ENCODE results near the gene HS6ST2.

Gene HS6ST2

DNA sequence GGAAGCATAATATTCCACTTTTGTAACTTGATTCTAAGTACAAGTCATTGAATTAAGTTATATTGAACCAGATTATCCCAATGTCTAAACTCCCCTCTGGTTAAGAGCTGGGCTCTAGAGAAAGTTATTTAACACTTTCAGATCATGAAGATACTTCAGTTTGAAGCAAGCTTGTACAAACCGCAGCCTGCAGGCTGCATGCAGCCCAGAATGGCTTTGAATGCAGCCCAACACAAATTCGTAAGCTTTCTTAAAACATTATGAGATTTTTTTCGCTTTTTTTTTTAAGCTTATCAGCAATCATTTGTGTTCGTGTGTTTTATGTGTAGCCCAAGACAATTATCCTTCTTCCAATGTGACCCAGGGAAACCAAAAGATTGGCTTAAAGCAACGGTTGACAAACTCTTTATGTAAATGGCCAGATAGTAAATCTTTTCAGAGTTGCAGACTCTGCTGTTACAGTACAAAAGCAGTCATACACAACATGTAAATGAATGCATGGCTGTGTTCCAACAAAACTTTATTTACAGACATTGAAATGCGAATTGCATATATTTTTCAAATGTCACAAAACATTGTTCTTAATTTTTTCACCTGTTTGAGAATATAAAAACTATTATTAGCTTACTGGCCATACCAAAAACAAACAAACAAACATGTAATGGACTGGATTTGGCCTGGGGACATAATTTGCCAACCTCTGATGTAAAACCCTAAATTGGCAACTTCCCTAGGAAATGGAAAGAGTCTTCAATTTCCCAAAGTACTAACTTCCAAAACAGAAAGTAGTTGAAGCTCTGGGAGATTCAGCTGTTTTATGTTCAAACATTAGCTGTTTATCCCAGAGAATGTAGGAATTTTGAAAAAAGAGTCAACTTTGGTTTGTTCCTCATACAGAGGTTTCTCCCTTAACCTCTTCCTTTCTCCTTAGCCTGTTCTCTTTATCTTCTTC lies 268.5 kb downstream of the HS6ST2 start:
- Histone ChIP-seq H3K36me3 (replicated peaks; ENCODE audit: insufficient read depth, low read length) (no peaks in the 10 kb centered on the region), H3K9me2 (replicated peaks; ENCODE audit: insufficient read depth, low read length) (no peaks in the 10 kb centered on the region), H3F3A (ENCODE audit: insufficient read depth, low read length) (no peaks in the 10 kb centered on the region), H4K20me1 (ENCODE audit: insufficient read depth, low read length) (no peaks in the 10 kb centered on the region), H3K9ac (ENCODE audit: low read length) (no peak overlapping the region), H3K27me3 (replicated peaks; ENCODE audit: insufficient read depth, low read length) (no peaks in the 10 kb centered on the region), H3K27ac (ENCODE audit: low read length) (no peak overlapping the region), H2AFZ (ENCODE audit: low read length) (no peak overlapping the region), H3K9me3 (replicated peaks; ENCODE audit: insufficient read depth, low read length) (no peaks in the 10 kb centered on the region), H3K4me1 (ENCODE audit: low read length) (no peaks in the 10 kb centered on the region), H3K4me2 (ENCODE audit: low read depth, low read length) (no peak overlapping the region), H3K4me3 (ENCODE audit: low read length) (no peak overlapping the region), H3K79me2 (ENCODE audit: low read length) (no peaks in the 10 kb centered on the region)
- TF ChIP-seq, protein P1, sequence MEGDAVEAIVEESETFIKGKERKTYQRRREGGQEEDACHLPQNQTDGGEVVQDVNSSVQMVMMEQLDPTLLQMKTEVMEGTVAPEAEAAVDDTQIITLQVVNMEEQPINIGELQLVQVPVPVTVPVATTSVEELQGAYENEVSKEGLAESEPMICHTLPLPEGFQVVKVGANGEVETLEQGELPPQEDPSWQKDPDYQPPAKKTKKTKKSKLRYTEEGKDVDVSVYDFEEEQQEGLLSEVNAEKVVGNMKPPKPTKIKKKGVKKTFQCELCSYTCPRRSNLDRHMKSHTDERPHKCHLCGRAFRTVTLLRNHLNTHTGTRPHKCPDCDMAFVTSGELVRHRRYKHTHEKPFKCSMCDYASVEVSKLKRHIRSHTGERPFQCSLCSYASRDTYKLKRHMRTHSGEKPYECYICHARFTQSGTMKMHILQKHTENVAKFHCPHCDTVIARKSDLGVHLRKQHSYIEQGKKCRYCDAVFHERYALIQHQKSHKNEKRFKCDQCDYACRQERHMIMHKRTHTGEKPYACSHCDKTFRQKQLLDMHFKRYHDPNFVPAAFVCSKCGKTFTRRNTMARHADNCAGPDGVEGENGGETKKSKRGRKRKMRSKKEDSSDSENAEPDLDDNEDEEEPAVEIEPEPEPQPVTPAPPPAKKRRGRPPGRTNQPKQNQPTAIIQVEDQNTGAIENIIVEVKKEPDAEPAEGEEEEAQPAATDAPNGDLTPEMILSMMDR (IDR thresholded peaks at IDR 0.05; ENCODE audit: low read length), result no peak
- no peak for TF ChIP-seq EZH2 (optimal IDR thresholded peaks at IDR 0.05; ENCODE audit: low read depth, low read length)
- no peak for TF ChIP-seq EZH2phosphoT487 (IDR thresholded peaks at IDR 0.05; ENCODE audit: low read length)
- DNase-seq, result no peak

DNA sequence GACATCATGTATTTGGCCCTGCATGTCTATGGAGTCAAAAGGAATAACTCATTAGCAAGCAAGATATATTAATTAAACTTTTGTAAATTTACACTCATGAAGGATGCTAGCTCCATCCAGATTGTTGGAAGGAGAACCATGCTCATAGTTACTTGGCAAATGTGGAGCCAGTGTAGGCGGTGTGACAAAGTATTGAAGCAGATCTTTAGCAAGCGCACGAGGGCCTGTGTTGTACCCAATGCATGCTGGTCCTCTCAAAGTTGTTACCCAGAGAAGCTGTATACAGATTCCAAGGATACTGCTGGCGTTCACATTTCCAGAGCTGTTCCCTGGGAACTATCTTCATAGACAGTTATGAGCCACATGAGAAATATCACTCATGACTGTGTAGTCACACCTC lies 273.2 kb downstream of the HS6ST2 start:
- Histone ChIP-seq H3K4me3 (ENCODE audit: low read length) (no peak overlapping the region), H3K4me1 (ENCODE audit: low read length) (no peaks in the 10 kb centered on the region), H3K9me2 (replicated peaks; ENCODE audit: insufficient read depth, low read length) (no peaks in the 10 kb centered on the region), H4K20me1 (ENCODE audit: insufficient read depth, low read length) (no peaks in the 10 kb centered on the region), H3K27me3 (replicated peaks; ENCODE audit: insufficient read depth, low read length) (no peaks in the 10 kb centered on the region), H3K36me3 (replicated peaks; ENCODE audit: insufficient read depth, low read length) (no peaks in the 10 kb centered on the region), H3K4me2 (ENCODE audit: low read depth, low read length) (no peak overlapping the region), H3K9ac (ENCODE audit: low read length) (no peak overlapping the region), H3K9me3 (replicated peaks; ENCODE audit: insufficient read depth, low read length) (no peaks in the 10 kb centered on the region), H3K79me2 (ENCODE audit: low read length) (no peaks in the 10 kb centered on the region), H3F3A (ENCODE audit: insufficient read depth, low read length) (no peaks in the 10 kb centered on the region), H2AFZ (ENCODE audit: low read length) (no peak overlapping the region), H3K27ac (ENCODE audit: low read length) (no peak overlapping the region)
- no peak for DNase-seq
- TF ChIP-seq, protein P1 (IDR thresholded peaks at IDR 0.05; ENCODE audit: low read length), result no peak
- no peak for TF ChIP-seq EZH2phosphoT487 (IDR thresholded peaks at IDR 0.05; ENCODE audit: low read length)
- no peak for TF ChIP-seq EZH2 (optimal IDR thresholded peaks at IDR 0.05; ENCODE audit: low read depth, low read length)

DNA sequence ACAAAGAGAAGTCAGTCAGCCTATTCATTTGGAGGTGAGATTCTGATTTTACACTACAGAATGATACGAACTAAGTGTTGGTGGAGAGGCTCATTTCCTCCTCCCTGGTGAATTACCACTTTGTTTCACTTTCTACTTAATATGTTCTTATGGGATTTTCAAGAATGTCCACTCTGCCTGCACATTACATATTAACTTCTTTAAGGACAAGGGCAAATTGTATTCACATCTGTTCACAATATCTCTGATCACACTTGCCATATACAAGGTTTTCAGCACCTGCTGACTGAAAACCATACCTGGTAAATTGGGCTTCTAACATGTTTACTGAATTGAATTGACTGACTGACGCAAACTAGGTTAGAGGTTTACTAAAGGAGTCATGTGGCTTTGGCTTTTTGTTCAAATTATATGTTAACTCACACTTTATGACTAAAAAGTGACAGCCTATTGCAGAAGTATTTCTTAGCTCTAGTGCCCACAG lies 281.2 kb downstream of the HS6ST2 start:
- Histone ChIP-seq H3F3A (ENCODE audit: insufficient read depth, low read length) (no peaks in the 10 kb centered on the region), H3K9ac (ENCODE audit: low read length) (no peak overlapping the region), H3K4me3 (ENCODE audit: low read length) (no peak overlapping the region), H3K36me3 (replicated peaks; ENCODE audit: insufficient read depth, low read length) (no peaks in the 10 kb centered on the region), H3K4me1 (ENCODE audit: low read length) (no peaks in the 10 kb centered on the region), H4K20me1 (ENCODE audit: insufficient read depth, low read length) (no peaks in the 10 kb centered on the region), H3K27me3 (replicated peaks; ENCODE audit: insufficient read depth, low read length) (no peaks in the 10 kb centered on the region), H2AFZ (ENCODE audit: low read length) (no peak overlapping the region), H3K4me2 (ENCODE audit: low read depth, low read length) (peak overlapping the region; percentile 25; the same call in 1 of the 2 replicates), H3K9me2 (replicated peaks; ENCODE audit: insufficient read depth, low read length) (no peaks in the 10 kb centered on the region), H3K9me3 (replicated peaks; ENCODE audit: insufficient read depth, low read length) (no peaks in the 10 kb centered on the region), H3K27ac (ENCODE audit: low read length) (no peak overlapping the region), H3K79me2 (ENCODE audit: low read length) (no peaks in the 10 kb centered on the region)
- DNase-seq, result no peak
- no peak for TF ChIP-seq EZH2phosphoT487 (IDR thresholded peaks at IDR 0.05; ENCODE audit: low read length)
- TF ChIP-seq, protein P1 (IDR thresholded peaks at IDR 0.05; ENCODE audit: low read length), result no peak

All from MM.1S (cell line).